C4-2B (cell line): ENCODE results near the gene SYNJ2.

Experiments used
- H3K27ac ChIP-seq: fragments of 450-650 bp; 2 replicates; pipeline ENCODE4 v1.5.1; 2017
- CTCF ChIP-seq: fragments of 450-650 bp; conservative IDR thresholded peaks from 2 replicates; pipeline ENCODE4 v1.5.1; 2017; ENCODE audit warnings: mild to moderate bottlenecking
- ZFX ChIP-seq: fragments of 450-650 bp; IDR thresholded peaks from 2 replicates; pipeline ENCODE4 v1.6.1; 2017

The SYNJ2 gene

GRCh38 chr6:158095031-158095430 is 113.4 kb downstream of the SYNJ2 start:
- TF ChIP-seq ZFX = no peak
- TF ChIP-seq CTCF = no peak
- no peak overlapping the region for H3K27ac ChIP-seq

DNA sequence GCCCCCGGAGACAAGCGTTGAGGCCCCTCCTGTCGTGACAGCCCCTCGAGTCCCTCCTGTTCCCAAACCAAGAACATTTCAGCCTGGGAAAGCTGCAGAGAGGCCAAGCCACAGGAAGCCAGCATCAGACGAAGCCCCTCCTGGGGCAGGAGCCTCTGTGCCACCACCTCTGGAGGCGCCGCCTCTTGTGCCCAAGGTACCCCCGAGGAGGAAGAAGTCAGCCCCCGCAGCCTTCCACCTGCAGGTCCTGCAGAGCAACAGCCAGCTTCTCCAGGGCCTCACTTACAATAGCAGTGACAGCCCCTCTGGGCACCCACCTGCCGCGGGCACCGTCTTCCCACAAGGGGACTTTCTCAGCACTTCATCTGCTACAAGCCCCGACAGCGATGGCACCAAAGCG is 114.0 kb downstream of the SYNJ2 start:
- no peak for TF ChIP-seq CTCF
- no peak for TF ChIP-seq ZFX
- no peak overlapping the region for H3K27ac ChIP-seq

GRCh38 chr6:158103228-158103627 is 121.6 kb downstream of the SYNJ2 start:
- H3K27ac ChIP-seq = no peak overlapping the region
- TF ChIP-seq CTCF (no peak), ZFX (no peak)

- H3K27ac ChIP-seq = no peak overlapping the region
- no peak for TF ChIP-seq CTCF
- no peak for TF ChIP-seq ZFX
These were observed 123.0 kb downstream of the SYNJ2 start for GRCh38 chr6:158104696-158105095.

DNA sequence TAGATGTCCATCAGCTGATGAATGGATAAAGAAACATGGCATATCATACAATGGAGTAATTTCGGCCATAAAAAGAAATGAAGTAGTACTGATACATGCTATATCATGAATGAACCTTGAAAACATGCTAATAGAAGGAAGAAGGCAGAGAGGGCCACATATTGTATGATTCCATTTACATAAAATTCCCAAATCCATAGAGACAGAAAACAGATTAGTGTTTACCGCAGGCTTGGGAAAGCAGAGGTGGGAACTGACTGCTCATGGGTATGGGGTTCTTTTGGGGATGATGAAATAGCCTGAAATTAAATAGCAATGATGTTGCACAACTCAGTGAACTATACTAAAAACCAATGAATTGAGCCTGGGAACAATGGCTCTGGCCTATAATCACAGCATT is 128.1 kb downstream of the SYNJ2 start:
- H3K27ac ChIP-seq = no peak overlapping the region
- no peak for TF ChIP-seq ZFX

DNA sequence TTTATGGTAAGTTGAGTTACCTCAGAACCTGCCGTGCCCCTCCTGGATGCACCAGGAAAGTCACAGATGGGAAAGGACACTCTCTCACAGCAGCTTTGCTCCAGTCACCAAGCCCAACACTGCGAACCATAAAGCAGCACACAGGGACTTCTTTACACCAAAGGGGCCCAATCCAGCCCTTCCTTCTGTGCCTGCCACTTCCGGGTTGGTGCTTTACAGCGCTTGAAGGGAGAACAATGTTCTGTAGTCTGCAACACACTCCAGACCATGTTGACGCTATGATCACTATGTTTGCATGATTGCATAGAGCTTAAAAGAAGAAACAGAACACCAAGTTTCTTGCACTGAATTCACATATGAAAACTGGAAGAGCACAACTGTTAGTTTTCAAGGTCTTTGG is 129.3 kb downstream of the SYNJ2 start:
- H3K27ac ChIP-seq = no peak overlapping the region
- TF ChIP-seq ZFX (no peak), CTCF (no peak)

DNA sequence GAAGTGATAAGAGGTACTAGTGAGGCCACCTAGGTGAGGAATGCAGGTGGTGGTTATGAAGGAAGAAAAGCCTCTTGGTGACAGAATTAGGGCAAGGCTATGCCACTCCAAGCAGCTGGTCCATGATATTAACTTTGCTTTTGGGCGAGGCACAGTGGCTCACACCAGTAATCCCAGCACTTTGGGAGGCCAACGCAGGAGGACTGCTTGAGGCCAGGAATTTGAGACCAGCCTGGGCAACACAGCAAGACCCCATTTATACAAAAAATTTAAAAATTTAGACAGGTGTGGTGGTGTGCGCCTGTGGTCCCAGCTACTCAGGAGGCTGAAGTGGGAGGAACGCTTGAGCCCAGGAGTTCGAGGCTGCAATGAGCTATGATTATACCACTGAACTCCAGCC is 130.3 kb downstream of the SYNJ2 start:
- TF ChIP-seq ZFX (no peak), CTCF (no peak)
- H3K27ac ChIP-seq = no peak overlapping the region

DNA sequence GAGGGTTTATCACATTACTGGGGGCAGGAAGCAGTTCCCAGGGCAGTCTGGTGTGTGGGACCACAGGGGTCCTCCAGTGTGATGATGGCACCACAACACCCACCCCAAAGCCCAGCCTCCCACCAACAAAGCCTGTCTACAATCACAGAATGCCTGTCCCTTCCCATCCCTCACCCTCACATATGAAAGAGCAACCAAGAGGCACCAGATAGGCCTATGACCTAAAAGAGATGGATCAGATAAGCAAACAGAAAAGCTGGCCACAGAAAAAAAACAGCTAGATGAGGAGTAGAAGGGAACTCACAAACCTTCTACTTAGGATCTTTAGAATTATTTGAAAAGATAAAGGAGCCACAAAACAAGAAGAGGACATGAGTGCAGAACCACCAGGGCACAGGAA is 132.1 kb downstream of the SYNJ2 start:
- TF ChIP-seq CTCF (no peak), ZFX (no peak)
- no peak overlapping the region for H3K27ac ChIP-seq
